Fibroblast of skin of back (primary cell): ENCODE data around the gene CLASP2.

Source experiments
- DNase-seq: peaks from one replicate; pipeline ENCODE4 v3.0.0-alpha.2; 2013

The CLASP2 gene

DNA sequence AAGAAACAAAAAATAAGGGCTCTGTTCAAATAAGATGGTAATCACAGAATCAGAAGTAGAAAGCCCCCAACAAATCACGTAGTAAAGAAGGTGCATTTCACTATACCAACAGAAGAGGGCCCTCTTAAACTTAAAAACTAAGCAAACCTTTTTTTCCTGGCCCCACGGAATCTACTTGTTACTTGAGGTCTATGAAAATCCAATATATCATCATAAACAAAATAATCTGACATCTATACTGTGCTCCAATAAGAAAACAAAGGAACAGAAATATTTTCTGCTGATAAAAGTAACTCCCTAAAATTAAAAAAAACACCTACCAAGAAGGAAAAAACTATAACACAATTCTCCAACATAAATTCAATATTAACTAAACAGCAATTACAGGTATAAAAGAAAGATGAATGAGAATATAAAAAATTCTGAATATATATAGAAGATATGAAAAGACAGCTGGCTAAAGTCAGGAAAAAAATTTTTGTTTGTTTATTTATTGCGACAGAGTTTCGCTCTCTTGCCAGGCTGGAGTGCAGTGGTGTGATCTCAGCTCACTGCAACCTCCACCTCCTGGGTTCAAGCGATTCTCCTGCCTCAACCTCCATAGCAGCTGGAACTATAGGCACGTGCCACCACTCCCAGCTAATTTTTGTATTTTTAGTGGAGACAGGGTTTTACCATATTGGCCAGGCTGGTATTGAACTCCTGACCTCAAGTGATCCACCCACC is 81.8 kb downstream of the CLASP2 start:
- DNase-seq = peak; percentile 61

DNA sequence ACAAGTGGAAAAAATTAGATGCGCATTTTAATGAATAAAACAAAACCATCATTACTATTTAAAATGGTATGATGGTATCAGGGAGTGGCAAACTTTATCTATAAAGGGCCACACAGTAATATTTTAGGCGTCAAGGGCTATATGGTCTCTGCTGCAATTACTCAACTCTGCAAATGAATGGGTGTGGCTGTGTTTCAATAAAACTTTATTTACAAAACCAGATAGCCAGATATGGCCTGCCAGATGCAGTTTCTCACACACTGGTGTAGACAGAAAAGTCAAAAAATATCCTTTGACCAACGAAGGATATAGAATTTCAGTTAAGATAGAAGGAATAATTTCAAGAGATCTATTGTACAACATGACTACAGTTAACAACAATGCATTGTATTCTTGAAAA is 83.8 kb downstream of the CLASP2 start:
- no peak for DNase-seq

DNA sequence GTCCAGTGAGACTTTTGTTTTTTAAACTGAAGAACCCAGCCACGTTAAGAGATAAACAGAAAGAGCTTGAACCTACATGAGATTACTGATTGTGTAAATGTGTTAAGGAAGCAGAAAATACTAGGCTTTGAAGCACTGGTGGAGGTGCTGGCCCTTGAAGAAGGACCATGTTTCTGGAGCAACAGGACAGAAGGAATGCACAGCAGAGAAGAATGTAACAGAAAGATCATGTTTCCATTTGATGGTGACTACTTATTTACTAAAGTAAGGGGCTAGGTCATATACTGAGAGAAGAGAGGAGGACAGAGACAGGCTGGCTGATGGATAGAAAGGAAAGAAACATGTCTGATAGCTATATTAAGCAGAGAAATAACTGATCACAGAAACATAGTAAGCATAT is 88.8 kb downstream of the CLASP2 start:
- DNase-seq = peak; percentile 4

DNA sequence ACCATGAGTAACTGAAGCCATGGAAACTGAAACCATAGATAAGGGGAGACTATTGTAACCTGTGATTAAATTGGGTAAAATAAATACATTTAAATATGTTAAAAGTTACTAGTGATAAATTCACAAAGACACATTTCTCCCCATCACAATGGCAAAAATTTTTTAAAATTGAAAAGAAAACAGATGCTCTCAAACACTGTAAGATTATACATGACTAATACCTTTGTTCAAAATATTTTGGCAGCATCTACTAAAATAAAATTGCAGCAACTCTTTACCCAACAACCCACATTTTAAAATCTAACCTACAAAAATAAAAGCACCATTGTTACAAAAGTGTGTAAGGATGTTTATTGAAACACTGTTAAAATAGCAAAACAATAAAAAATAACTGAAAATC is 93.3 kb downstream of the CLASP2 start:
- DNase-seq = no peak

DNA sequence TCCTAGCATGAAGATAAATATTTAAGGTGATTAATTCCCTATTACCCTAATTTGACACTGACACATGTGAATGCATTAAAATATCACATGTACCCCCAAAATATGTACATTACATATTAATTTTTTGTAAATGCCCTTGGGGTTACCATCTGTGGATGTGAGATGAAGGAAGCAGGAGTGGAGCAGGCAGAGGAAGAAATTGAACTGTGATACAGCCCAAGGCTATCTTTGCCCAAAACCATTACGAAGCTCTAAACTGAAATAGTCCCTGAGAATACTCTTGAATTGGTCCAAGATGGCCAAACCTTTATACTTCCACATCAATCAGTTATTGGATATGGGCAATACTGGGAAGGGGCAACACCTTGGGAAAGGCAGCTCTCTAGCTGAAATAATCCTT is 105.0 kb downstream of the CLASP2 start:
- no peak for DNase-seq

DNA sequence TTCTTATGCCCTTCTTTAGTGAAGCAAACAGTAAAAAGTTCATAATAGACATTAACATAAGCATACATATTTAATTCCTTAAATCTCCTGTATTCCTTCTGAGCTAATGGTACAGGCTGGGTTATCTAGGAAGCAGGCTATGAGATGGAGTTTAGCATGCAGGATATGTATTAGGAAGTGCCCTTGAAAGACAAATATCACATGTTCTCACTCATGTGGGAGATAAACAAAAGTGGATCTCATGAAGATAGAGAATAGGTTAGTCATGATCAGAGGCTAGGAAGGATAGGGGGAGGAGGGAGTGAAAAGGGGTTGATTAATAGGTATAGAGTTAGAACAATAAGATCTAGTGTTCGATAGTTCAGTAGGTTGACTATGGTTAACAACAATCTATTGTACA is 105.4 kb downstream of the CLASP2 start:
- DNase-seq = no peak

DNA sequence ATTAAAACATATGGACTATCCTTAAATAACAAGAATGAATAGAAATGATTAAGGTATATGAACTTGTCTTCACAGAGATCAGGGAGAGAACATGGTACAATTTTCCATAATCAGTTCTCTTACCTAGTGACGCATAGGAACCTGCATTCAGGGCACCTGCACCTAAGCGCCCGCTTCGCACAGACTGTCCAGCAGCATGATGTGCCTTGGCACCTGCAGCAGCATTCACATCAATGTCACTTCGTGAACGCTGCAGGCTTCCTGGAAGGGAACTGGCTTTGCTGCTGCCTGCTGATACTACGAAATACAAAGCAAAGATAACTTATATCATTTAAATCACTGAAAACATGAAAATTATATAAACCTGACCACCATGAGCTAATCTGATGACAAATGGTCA is 115.2 kb downstream of the CLASP2 start:
- no peak for DNase-seq

DNA sequence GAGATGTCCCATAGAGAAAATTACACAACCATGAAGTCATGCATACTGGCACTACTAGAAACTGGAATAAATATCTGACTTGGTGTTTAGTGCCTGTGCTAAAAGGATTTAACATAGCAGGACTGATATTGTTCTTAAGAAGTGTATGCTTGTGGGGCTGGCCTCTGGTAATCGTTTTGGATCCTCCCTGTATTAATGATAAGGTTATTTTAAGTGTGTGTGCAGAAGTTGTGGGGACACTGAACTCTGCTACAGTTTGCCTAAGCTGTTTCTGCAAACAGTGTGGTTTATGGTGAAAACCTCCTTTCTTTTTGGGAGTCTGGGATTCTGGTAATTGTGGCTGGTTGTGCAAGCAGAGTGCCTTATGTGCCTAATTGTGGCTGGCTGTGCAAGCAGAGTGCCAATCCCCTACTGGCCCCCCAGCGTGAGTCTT is 120.8 kb downstream of the CLASP2 start:
- no peak for DNase-seq

DNA sequence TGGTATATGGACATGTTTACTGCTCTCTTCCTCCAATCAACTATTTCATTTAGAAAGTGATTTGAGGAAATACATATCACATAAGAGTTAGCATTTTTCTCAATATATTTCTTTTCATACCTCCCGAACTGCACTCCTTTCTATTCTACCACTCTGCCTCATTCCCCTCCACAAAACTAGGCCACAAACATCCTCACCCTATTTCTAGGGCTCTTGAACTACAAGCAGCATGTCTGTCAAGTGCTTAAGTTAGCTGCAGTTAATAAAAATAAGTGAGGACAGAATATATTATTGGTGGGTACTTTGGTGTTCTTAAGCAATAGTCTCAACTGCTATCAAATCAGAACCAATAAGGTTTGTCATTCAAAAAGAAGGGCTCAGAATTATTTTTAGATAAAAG is 125.1 kb downstream of the CLASP2 start:
- DNase-seq = no peak

DNA sequence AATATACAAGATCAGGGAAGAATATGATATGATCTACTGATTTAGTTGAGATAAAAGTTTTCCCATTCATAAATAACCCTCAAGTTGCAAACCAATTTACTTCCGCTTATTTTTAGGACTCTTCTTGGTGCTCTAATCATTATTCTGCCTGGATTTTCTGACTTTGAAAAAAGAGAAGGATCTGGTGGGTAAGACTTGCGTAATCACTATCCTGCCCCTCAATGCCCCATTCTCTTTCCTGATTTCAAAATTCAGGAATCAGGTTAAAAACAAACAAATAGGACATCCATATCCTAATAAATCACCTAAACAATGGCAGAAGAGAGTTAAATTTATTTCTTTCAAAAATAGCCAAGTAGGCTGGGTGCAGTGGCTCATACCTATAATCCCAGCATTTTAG is 127.5 kb downstream of the CLASP2 start:
- no peak for DNase-seq

DNA sequence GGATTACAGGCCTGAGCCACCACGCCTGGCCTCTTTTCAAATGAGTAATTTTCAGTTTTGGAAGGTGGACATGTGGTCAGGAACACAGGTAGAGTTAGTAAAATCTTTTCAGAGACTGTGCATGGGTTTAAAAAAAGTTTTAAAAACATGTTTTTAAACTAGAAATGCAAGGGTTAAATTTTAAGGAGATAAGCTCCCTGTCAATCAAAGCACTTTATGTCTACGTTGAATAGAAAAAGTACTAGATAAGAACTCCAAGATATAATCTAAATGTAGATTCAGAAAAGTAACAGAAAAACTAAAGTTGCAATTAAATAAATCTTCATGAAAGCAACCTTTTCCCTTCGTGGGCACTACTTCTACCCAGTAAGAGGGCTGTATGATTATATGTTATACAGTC is 131.7 kb downstream of the CLASP2 start:
- DNase-seq = no peak

DNA sequence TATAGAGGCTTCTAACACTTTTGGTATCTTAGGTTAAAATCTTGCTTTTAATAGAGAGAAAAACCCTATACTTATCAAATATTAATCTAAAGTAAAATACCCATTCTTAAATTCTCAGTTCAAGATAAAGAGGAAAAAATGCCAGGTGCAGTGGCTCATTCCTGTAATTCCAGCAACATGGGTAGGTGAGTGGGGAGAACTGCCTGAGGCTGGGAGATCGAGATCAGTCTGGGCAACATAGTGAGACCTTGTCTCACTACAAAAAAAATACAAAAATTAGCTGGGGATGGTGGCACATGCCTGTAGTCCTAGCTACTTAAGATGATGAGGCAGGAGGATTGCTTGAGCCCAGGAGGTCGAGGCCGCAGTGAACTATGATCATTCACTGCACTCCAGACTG is 135.8 kb downstream of the CLASP2 start:
- no peak for DNase-seq

DNA sequence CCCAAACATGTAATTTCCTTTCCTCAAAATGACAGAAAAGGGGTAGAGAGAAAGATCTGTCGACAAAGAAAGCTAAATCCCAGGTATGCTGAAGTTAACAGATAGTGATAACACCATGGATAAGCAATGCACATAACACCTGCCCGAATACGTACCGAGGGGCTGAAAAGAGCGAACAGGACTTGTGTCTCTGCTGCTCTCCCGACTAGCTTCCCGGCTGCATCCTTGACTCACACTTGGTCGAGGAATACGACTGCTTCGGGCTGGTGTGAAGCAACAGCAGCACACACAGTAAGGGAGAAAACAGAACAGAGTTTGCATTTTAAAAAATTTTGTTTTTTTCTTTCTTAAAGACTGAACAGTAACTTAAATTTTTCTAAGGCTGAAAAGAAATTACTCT is 136.4 kb downstream of the CLASP2 start:
- DNase-seq = no peak

DNA sequence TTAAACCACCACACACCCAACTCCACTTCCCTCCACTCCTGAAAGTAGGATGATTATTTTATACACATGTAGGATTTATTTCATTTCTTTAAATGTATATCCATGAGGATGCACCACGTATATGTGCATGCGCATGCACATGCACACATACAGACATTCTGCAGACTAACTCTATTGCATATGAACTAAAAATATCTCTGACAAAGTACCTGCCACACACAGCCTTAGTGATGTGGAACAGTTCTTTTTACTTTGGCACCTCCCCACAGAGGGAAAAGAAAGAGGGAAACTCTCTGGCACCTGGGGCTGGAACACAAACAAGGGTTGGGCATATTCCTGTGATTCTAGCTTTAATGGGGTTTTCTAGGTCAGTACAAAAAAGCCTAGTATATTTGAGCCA is 138.2 kb downstream of the CLASP2 start:
- no peak for DNase-seq

DNA sequence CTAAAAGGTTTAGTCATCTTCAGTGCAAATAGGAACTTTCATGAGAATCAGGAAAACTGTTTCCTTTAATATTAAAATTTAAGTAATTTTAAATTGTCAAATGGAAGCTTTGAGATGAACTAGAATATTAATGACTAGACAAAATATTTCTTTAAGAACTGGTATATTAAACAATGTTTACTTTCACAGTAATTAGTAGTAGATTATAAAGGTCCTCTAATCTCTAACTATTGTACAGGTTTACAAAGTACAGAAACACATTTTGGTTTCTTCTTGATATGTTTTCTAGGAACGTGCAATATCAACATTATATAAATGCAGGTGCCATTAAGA is 138.9 kb downstream of the CLASP2 start:
- no peak for DNase-seq

DNA sequence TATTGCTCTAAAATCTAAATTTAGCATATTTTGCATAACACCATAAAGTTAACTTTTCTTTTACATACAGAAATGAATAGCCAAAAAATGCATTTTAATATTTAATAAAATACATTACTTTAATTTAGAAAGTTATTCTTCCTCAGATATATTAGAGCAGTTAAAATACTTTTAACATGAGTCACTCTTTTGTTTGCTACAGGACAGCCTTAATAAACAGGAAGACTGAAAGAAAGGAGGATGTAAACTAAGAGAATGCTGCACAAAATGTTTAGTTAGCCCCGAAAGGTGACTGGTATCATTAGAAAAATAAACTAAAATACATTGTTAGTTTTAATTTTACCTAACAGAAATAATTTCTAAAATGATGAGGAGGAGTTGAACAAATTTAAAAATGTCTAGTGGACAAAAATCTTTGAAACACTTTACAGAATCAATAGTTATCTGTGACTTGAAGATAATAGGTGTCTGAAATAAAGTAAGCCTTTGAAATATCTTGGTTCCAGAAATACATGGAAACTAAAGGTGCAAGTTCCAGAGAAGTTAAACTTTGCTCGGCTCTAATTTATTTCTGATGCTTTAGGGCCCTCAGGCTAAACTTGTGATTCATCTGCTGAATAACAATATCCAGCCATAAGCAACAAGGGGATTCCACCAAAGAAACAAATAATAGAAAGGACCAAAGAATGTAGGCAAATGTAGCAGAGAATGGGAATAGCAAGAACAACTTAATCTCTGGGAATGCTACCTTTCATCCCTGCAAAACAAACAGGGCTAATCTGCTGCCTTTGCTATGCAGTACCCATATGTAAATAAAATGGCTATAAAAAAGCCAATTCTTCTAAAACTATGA is 139.5 kb downstream of the CLASP2 start:
- peak; percentile 44 for DNase-seq

DNA sequence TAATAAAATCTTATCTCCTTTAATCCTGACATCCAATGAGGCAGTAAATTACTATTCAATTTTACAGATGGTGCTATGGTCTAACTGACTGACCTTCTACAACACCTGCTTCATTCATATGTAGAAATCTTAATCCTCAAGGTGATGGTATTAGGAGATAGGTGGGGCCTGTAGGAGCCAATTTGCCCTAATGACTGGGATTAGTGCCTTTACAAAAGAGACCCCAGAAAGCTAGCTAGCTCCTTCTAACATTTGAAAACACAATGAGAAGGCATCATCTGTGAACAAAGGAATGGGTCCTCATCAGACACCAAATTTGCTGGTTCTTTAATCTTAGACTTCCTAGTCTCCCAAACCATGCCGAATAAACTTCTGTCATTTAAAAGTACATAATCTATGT is 140.5 kb downstream of the CLASP2 start:
- no peak for DNase-seq

DNA sequence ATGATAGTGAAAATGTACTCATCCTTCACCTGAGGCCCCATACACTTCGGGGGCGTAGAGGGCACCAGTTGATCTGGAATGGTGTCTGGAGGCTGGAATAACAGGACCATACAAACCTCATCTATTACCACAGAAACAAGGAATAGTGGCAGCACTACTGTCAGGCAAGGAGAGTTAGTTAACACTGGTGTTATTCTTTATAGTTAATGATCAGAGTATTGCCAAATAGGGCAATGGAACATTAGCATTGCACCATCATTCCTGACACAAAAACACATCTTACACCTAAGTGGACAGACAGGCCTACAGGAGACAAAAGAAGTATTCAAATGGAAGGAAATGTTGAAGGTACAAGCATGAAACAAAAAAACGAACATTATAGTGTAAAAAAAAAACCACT is 140.9 kb downstream of the CLASP2 start:
- no peak for DNase-seq

DNA sequence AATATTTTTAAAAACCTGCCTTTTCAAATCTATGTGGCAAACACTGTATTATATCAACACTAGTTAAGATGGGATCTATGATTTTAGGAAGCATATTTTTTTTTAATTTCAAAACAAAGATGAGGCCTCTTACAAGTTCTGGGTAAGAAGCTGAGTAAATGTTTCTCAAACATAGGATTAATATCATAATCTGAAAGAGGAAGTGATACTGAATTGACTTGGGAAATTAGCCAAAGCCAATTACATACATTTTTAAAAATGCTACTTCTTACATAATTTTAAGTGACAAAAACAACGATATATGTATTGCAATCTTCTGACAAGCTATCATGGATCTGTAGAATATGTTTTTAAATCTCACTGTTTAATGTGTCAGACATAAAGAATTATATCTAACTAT is 142.7 kb downstream of the CLASP2 start:
- no peak for DNase-seq

DNA sequence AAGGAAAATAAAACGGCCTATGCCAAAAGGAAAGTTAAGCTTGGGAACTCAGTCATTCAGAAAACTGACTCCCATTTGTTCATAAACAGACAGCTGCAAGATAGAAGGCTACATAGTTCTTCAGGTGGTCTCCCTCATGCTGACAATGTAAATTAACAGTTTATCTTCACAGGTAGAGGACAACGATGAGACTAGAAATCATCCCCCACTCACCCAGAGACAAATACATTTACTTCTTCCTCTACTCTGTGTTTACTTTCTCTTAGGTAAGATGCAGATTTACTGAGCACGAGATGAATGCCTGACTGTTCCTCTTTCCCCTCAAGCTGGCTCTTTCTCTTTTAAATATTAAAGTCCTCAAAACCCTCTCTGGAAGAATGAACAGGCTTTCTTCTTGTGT is 160.2 kb downstream of the CLASP2 start:
- DNase-seq = no peak

DNA sequence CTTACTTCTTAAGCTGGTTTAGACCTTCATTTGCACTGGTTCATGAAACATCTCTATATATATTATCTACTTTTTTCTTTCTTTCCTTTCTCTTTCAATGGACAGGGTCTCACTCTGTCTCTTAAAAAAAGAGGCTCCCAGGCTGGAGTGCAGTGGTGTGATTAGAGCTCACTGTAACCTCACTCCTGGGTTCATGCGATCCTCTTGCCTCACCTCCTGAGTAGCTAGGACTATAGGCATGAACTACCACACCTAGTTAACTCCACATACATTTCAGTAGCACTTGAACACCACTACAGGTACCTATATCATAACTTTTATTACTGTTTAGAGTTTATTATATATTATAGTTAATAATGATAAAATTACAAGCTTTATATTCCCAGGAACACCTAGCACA is 160.8 kb downstream of the CLASP2 start:
- no peak for DNase-seq

DNA sequence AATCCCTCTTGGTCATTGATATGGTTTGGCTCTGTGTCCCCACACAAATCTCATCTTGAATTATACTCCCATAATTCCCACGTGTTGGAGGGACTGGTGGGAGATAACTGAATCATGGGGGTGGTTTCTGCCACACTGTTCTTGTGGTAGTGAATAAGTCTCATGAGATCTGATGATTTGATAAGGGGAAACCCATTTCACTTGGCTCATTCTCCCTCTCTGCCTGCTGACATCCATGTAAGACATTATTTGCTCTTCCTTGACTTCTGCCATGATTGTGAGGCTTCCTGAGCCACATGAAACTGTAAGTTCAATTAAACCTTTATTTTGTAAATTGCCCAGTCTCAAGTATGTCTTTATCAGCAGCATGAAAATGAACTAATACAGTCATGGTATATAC is 171.0 kb downstream of the CLASP2 start:
- no peak for DNase-seq

DNA sequence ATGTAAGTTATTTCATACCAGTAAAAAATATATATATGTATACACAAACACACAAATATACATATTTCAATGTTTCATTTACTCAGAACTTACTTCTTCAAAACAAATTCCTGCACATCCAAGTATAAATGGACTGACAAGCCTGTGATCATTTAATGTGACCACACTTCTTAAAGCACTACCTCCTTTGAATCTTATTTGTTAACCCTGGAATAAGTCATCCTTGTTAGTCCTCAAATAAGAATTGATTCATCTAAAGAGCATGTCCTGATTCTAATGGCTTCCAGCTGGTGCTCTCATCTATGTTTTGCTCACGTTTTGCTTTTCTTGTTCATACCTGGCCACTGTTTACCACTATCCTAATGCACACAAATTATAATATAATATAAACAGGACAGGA is 173.9 kb downstream of the CLASP2 start:
- DNase-seq = no peak

DNA sequence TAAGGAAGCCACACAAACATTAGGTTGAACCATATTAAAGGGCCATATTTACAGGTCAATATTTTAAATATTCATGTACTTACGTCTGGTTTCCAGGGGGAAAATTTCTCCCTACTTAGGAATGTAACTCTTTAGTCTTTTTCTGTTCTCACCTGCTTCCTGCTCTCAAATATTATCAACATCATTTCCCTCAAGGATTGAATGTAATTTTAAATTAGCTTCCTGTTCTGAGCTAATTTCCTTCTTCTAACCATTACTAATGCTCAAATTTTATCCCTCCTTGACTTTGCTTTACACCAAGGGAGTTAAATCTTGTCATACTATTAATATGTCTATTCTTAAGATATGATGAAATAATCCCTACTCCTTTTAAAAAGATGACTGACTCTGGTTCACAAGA is 174.5 kb downstream of the CLASP2 start:
- no peak for DNase-seq

DNA sequence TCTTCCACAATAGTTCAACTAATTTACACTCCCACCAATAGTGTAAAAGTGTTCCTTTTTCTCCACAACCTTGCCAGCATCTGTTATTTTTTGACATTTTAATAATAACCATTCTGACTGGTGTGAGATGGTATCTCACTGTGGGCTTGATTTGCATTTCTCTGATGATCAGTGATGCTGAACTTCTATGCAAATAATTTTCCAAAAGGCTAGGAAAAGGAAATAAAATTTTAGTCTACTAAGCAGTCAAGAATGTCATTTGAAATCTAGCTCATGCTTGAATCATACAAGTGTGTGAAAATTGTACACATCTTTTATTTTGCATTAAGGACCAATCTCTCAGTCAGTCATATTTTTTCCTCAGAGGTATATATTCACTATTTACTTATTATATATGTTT is 176.1 kb downstream of the CLASP2 start:
- peak; percentile 2 for DNase-seq
